Natural killer cell (primary cell): ENCODE measurements around the gene GRID1. TPM values are rescaled to one million over a fixed set of nuclear protein-coding genes. Genes with fewer than 3 reads are reported as not detected.

Experiments used
- ATAC-seq, 3 donors: fragments of 150-1000 bp in 2 of 3; fragments of 200-7000 bp in 1 of 3; cut with Tn5 transposase; 1 replicate in 1 of 3; 2 replicates in 2 of 3; pipeline ENCODE4 v1.10.0; 2021; ENCODE audit warnings: mild to moderate bottlenecking in 2 of 3, moderate library complexity in 2 of 3
- DNase-seq, 2 donors: peaks; one replicate each; pipeline versions ENCODE4 v3.0.0 to v3.0.0-alpha.2; 2013 to 2021; ENCODE audit warnings: mixed read lengths in 1 of 2
- H3K27ac ChIP-seq: one replicate; pipeline ENCODE4 v1.5.1; 2013; ENCODE audit warnings: mild to moderate bottlenecking, low read length
- H3K27me3 ChIP-seq: one replicate; pipeline ENCODE4 v1.6.1; 2013; ENCODE audit warnings: low read length; ENCODE audit not compliant: control insufficient read depth, insufficient read depth
- H3K36me3 ChIP-seq: one replicate; pipeline ENCODE4 v1.6.1; 2013; ENCODE audit warnings: low read length; ENCODE audit not compliant: control insufficient read depth, insufficient read depth
- H3K4me1 ChIP-seq: one replicate; pipeline ENCODE4 v1.6.1; 2013; ENCODE audit warnings: low read length; ENCODE audit not compliant: control insufficient read depth, insufficient read depth
- H3K4me3 ChIP-seq: one replicate; pipeline ENCODE4 v1.5.1; 2013; ENCODE audit warnings: low read length
- H3K9me3 ChIP-seq: one replicate; pipeline ENCODE4 v1.6.1; 2013; ENCODE audit warnings: low read length; ENCODE audit not compliant: control insufficient read depth, insufficient read depth
- H3K27ac Mint-ChIP-seq, 2 donors: one replicate each; pipeline ENCODE4 v1.8.0; 2022; ENCODE audit warnings: mild to moderate bottlenecking in 2 of 2, mixed read lengths in 2 of 2, moderate library complexity in 1 of 2
- H3K27me3 Mint-ChIP-seq, 2 donors: one replicate each; pipeline ENCODE4 v1.8.0; 2022; ENCODE audit warnings: low read depth in 2 of 2, mixed read lengths in 2 of 2
- H3K36me3 Mint-ChIP-seq: one replicate; pipeline ENCODE4 v1.8.0; 2022; ENCODE audit warnings: mixed read lengths
- H3K4me1 Mint-ChIP-seq, 2 donors: one replicate each; pipeline ENCODE4 v1.8.0; 2022; ENCODE audit warnings: mixed read lengths in 2 of 2
- H3K4me3 Mint-ChIP-seq: one replicate; pipeline ENCODE4 v1.8.0; 2022; ENCODE audit warnings: mild to moderate bottlenecking, moderate library complexity, mixed read lengths
- H3K9me3 Mint-ChIP-seq, 2 donors: one replicate each; pipeline ENCODE4 v1.8.0; 2022; ENCODE audit warnings: mixed read lengths in 2 of 2
- WGBS: methylation state at CpG from one replicate; pipeline ENCODE4 v1.1.7; 2013; ENCODE audit warnings: missing lambda C conversion rate; ENCODE audit not compliant: insufficient coverage; 5-methylcytosine and 5-hydroxymethylcytosine counted together
- intact Hi-C: fragments of 100-400 bp; cut with micrococcal nuclease; formaldehyde crosslinking; loops from one replicate; pipeline ENCODE4 v1.14.2; 2022
- total RNA-seq, 4 donors: library from RNA; stranded (reverse); fragments of 120-200 nt in 1 of 4; gene quantifications; one replicate each; pipeline versions ENCODE4 v1.2.3 to v1.2.4, GENCODE V29; 2013 to 2022
- TF ChIP-seq, protein P1 (sequence below): fragments of 200-600 bp; IDR thresholded peaks from one replicate; pipeline ENCODE4 v1.8.0; 2022; ENCODE audit warnings: antibody characterized with exemption

Gene GRID1
- total RNA-seq, 3 donors from 2014 or later (not counting 1 experiment from before 2014, with no cell fraction given) = not detected

DNA sequence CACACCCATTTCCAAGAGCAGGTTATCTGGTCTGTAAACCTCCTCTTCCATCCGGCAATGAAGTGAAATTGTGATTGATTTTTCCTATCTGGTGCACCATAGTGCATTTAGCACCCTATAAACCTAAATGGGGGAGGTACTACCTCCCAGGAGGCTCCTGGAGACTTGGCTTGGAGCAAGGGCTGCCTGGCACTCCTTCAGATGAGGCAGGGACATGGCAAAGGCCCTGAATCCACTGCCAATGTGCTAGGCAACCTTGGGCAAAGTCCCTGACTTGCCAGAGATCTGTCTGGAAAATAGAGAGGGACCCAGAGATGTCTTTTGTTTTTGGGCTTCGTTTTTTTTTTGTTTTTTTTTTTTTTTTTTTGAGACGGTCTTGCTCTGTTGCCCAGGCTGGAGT, 6.7 kb upstream of the GRID1 start:
- H3K4me1 ChIP-seq = peaks cover 5% of the 10 kb centered on the region
- no peaks in the 10 kb centered on the region for H3K9me3 Mint-ChIP-seq
- WGBS = 71% methylated on average over 1 of the region's 3 CpGs

DNA sequence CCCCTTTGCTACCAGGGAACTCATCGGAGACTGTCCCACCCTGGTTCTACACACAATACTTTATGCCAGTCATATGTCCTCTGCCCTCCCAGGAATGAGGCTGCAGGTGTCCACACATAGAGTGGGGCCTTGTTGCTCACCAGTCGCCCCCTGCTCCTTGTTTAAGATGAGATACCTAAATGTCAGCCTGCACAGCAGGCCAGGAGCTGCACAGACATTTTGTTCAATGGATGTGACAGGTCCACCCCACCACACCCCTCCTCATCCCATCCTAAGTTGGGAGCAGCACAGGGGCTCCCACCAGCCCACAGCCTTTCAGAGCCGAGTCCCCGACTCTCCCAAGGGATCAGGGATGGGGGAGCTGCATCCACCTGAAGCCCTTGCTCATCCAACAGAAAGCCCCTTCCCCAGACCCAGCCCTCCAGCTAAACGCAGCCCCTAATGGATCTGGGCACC, 6.2 kb upstream of the GRID1 start:
- DNase-seq (no peak), ATAC-seq (no peak)
- TF ChIP-seq, protein P1, sequence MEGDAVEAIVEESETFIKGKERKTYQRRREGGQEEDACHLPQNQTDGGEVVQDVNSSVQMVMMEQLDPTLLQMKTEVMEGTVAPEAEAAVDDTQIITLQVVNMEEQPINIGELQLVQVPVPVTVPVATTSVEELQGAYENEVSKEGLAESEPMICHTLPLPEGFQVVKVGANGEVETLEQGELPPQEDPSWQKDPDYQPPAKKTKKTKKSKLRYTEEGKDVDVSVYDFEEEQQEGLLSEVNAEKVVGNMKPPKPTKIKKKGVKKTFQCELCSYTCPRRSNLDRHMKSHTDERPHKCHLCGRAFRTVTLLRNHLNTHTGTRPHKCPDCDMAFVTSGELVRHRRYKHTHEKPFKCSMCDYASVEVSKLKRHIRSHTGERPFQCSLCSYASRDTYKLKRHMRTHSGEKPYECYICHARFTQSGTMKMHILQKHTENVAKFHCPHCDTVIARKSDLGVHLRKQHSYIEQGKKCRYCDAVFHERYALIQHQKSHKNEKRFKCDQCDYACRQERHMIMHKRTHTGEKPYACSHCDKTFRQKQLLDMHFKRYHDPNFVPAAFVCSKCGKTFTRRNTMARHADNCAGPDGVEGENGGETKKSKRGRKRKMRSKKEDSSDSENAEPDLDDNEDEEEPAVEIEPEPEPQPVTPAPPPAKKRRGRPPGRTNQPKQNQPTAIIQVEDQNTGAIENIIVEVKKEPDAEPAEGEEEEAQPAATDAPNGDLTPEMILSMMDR = no peak
- Mint-ChIP-seq H3K27me3 (peaks cover 44 to 53% of the 10 kb centered on the region in 2 donors), H3K36me3 (no peaks in the 10 kb centered on the region), H3K27ac (no peak overlapping the region), H3K9me3 (no peaks in the 10 kb centered on the region), H3K4me1 (no peaks in the 10 kb centered on the region), H3K4me3 (no peak overlapping the region)
- Histone ChIP-seq H3K36me3 (no peaks in the 10 kb centered on the region), H3K9me3 (no peaks in the 10 kb centered on the region), H3K4me3 (no peak overlapping the region), H3K4me1 (peaks cover 5% of the 10 kb centered on the region), H3K27me3 (peaks cover 21% of the 10 kb centered on the region), H3K27ac (no peak overlapping the region)
- 88% methylated on average over 5 of the region's 5 CpGs for WGBS
- intact Hi-C loops = no loop called here

More for the DNA sequence above, 6.7 kb upstream of the GRID1 start:
- Histone ChIP-seq H3K27me3 (peaks cover 20% of the 10 kb centered on the region), H3K36me3 (no peaks in the 10 kb centered on the region), H3K27ac (no peak overlapping the region), H3K4me3 (no peak overlapping the region), H3K9me3 (no peaks in the 10 kb centered on the region)
- TF ChIP-seq, protein P1 = no peak
- ATAC-seq (no peak), DNase-seq (no peak)
- Mint-ChIP-seq H3K27me3 (peaks cover 42 to 48% of the 10 kb centered on the region in 2 donors), H3K4me3 (no peak overlapping the region), H3K4me1 (no peaks in the 10 kb centered on the region), H3K27ac (no peak overlapping the region), H3K36me3 (no peaks in the 10 kb centered on the region)
- intact Hi-C loops = no loop called here

DNA sequence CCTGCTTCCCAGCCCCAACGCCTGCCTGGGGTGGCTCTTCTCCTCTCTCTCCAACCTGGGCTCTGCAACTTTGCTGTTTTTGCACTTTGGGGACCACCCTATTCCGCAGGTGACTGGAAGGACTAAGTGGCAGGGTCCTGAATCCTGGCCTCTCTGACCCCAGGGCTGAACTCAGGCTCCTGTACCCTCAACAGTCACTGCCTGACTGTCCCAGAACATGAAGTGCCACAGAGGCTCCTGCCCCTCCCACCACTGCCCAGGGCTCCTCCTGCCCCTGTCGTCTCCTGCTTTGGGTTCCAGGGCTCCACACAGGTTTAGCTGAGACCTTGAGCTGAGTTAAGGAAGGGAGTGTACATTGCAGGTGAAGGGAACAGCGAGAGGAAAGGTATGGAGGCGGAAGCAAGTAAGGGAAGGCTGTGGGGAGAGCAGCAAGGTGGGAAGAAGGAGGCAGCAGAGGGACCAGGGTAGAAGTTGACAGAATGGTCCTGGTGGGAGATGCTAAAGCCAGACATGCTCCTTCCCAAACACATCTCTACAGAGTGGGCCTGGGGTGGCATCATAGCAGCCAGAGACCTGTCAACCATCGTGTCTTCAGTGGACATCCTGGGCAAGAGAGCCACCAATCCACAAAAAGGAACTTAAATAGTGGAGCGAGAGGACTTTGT, 5.7 kb upstream of the GRID1 start:
- H3K4me1 Mint-ChIP-seq = no peaks in the 10 kb centered on the region
- TF ChIP-seq, protein P1 = no peak
- no peak overlapping the region for H3K4me3 ChIP-seq
- H3K36me3 Mint-ChIP-seq = no peaks in the 10 kb centered on the region
- WGBS = 65% methylated on average over 7 of the region's 7 CpGs
- intact Hi-C loops = no loop called here
- H3K4me1 ChIP-seq = peaks cover 10% of the 10 kb centered on the region
- H3K4me3 Mint-ChIP-seq = no peak overlapping the region
- H3K9me3 Mint-ChIP-seq = no peaks in the 10 kb centered on the region
- H3K27me3 ChIP-seq = peaks cover 22% of the 10 kb centered on the region
- H3K36me3 ChIP-seq = no peaks in the 10 kb centered on the region
- H3K27ac ChIP-seq = no peak overlapping the region
- H3K27me3 Mint-ChIP-seq = peaks cover 49 to 57% of the 10 kb centered on the region in 2 donors
- H3K9me3 ChIP-seq = no peaks in the 10 kb centered on the region
- no peak overlapping the region for H3K27ac Mint-ChIP-seq
- ATAC-seq = no peak
- no peak for DNase-seq

DNA sequence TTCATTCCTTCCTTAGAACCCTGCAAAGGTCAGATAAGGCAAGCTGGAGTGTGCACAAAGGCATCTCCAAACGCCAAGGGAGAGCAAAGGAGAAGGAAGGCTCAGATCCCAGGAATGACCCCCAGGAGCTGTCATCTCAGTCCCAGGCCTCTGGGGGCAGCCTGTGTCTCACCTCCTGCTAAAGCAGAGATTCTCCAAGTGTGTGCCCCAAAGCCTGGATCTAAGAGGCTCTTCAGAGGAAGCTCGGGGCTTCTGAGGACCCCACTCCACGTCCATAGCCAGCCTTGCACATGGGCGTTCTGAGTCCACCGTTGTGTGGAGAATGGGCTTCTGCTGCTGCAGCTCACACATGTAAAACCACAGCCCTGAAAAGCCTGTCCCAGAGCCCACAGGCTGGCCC, 5.1 kb upstream of the GRID1 start:
- H3K4me3 ChIP-seq = no peak overlapping the region
- no peaks in the 10 kb centered on the region for H3K36me3 ChIP-seq
- Mint-ChIP-seq H3K4me3 (no peak overlapping the region), H3K9me3 (no peaks in the 10 kb centered on the region), H3K4me1 (no peaks in the 10 kb centered on the region), H3K27me3 (peaks cover 49 to 57% of the 10 kb centered on the region in 2 donors), H3K36me3 (no peaks in the 10 kb centered on the region), H3K27ac (no peak overlapping the region)
- intact Hi-C loops = no loop called here
- no peak overlapping the region for H3K27ac ChIP-seq
- peaks cover 10% of the 10 kb centered on the region for H3K4me1 ChIP-seq
- WGBS = 84% methylated on average over 5 of the region's 5 CpGs
- TF ChIP-seq, protein P1 = no peak
- no peaks in the 10 kb centered on the region for H3K9me3 ChIP-seq
- peaks cover 18% of the 10 kb centered on the region for H3K27me3 ChIP-seq
- ATAC-seq = no peak
- no peak for DNase-seq
